Stimulated activated memory B cell treated with anti-CD40 and anti-IgM and Interleukin-4, amounts not matched to agents 10 μg/mL and 1 μg/mL and 100 μg/mL, for 72 hours (primary cell): ENCODE measurements around the gene THRB.

ENCODE experiments used
- ATAC-seq: fragments of 150-1000 bp; cut with Tn5 transposase; 2 replicates; pipeline ENCODE4 v1.10.0; 2021
- H3K27ac Mint-ChIP-seq: one replicate; pipeline ENCODE4 v1.8.0; 2022; ENCODE audit warnings: mild to moderate bottlenecking, mixed read lengths
- H3K27me3 Mint-ChIP-seq: one replicate; pipeline ENCODE4 v1.8.0; 2022; ENCODE audit warnings: mixed read lengths
- H3K36me3 Mint-ChIP-seq: one replicate; pipeline ENCODE4 v1.8.0; 2022; ENCODE audit warnings: mixed read lengths
- H3K4me1 Mint-ChIP-seq: one replicate; pipeline ENCODE4 v1.8.0; 2022; ENCODE audit warnings: mixed read lengths
- H3K4me3 Mint-ChIP-seq: one replicate; pipeline ENCODE4 v1.8.0; 2022; ENCODE audit warnings: mild to moderate bottlenecking, moderate library complexity, mixed read lengths
- H3K9me3 Mint-ChIP-seq: one replicate; pipeline ENCODE4 v1.8.0; 2022; ENCODE audit warnings: mixed read lengths

Gene THRB

GRCh38 chr3:24182756-24183155 is 311.9 kb downstream of the THRB start:
- ATAC-seq: peak; percentile 26
- Mint-ChIP-seq H3K4me1 (peaks cover 8% of the 10 kb centered on the region), H3K4me3 (no peak overlapping the region), H3K36me3 (no peaks in the 10 kb centered on the region), H3K27ac (no peak overlapping the region), H3K27me3 (peaks cover 7% of the 10 kb centered on the region), H3K9me3 (no peaks in the 10 kb centered on the region)

GRCh38 chr3:24181256-24181655 is 313.4 kb downstream of the THRB start:
- no peak for ATAC-seq
- H3K4me3 Mint-ChIP-seq: no peak overlapping the region
- H3K4me1 Mint-ChIP-seq: peaks cover 8% of the 10 kb centered on the region
- no peaks in the 10 kb centered on the region for H3K9me3 Mint-ChIP-seq
- no peak overlapping the region for H3K27ac Mint-ChIP-seq
- no peaks in the 10 kb centered on the region for H3K36me3 Mint-ChIP-seq
- peaks cover 7% of the 10 kb centered on the region for H3K27me3 Mint-ChIP-seq

- H3K27ac Mint-ChIP-seq: no peak overlapping the region
- no peaks in the 10 kb centered on the region for H3K9me3 Mint-ChIP-seq
- H3K27me3 Mint-ChIP-seq: peaks cover 2% of the 10 kb centered on the region
- ATAC-seq: no peak
- no peak overlapping the region for H3K4me3 Mint-ChIP-seq
- H3K4me1 Mint-ChIP-seq: peaks cover 3% of the 10 kb centered on the region
- no peaks in the 10 kb centered on the region for H3K36me3 Mint-ChIP-seq
Observed at GRCh38 chr3:24180616-24181015, 314.0 kb downstream of the THRB start.

GRCh38 chr3:24177201-24177600 is 317.4 kb downstream of the THRB start:
- Mint-ChIP-seq H3K27ac (no peak overlapping the region), H3K36me3 (no peaks in the 10 kb centered on the region), H3K27me3 (no peaks in the 10 kb centered on the region), H3K4me1 (no peaks in the 10 kb centered on the region), H3K4me3 (no peak overlapping the region), H3K9me3 (no peaks in the 10 kb centered on the region)
- no peak for ATAC-seq

GRCh38 chr3:24174614-24175013 is 320.0 kb downstream of the THRB start:
- Mint-ChIP-seq H3K4me3 (no peak overlapping the region), H3K27me3 (no peaks in the 10 kb centered on the region), H3K36me3 (no peaks in the 10 kb centered on the region), H3K27ac (no peak overlapping the region), H3K9me3 (no peaks in the 10 kb centered on the region), H3K4me1 (no peaks in the 10 kb centered on the region)
- ATAC-seq: no peak

- Mint-ChIP-seq H3K27me3 (no peaks in the 10 kb centered on the region), H3K9me3 (no peaks in the 10 kb centered on the region), H3K27ac (no peak overlapping the region), H3K4me3 (no peak overlapping the region), H3K4me1 (no peaks in the 10 kb centered on the region), H3K36me3 (no peaks in the 10 kb centered on the region)
- ATAC-seq: no peak
Observed at GRCh38 chr3:24168977-24169376, 325.7 kb downstream of the THRB start.

- no peak for ATAC-seq
- Mint-ChIP-seq H3K27ac (no peak overlapping the region), H3K27me3 (no peaks in the 10 kb centered on the region), H3K4me3 (no peak overlapping the region), H3K36me3 (no peaks in the 10 kb centered on the region), H3K9me3 (no peaks in the 10 kb centered on the region), H3K4me1 (no peaks in the 10 kb centered on the region)
Observed at GRCh38 chr3:24167429-24167828, 327.2 kb downstream of the THRB start.

- Mint-ChIP-seq H3K4me1 (no peaks in the 10 kb centered on the region), H3K27me3 (no peaks in the 10 kb centered on the region), H3K9me3 (no peaks in the 10 kb centered on the region), H3K27ac (no peak overlapping the region), H3K4me3 (no peak overlapping the region), H3K36me3 (no peaks in the 10 kb centered on the region)
- ATAC-seq: no peak
Observed at GRCh38 chr3:24166515-24166914, 328.1 kb downstream of the THRB start.

- H3K27me3 Mint-ChIP-seq: peaks cover under 1% of the 10 kb centered on the region
- H3K4me1 Mint-ChIP-seq: no peaks in the 10 kb centered on the region
- H3K4me3 Mint-ChIP-seq: no peak overlapping the region
- H3K36me3 Mint-ChIP-seq: no peaks in the 10 kb centered on the region
- no peak for ATAC-seq
- no peak overlapping the region for H3K27ac Mint-ChIP-seq
- no peaks in the 10 kb centered on the region for H3K9me3 Mint-ChIP-seq
Observed at GRCh38 chr3:24165603-24165982, 329.1 kb downstream of the THRB start.

GRCh38 chr3:24164967-24165602 is 329.6 kb downstream of the THRB start:
- no peak overlapping the region for H3K4me3 Mint-ChIP-seq
- peaks cover 6% of the 10 kb centered on the region for H3K27me3 Mint-ChIP-seq
- no peaks in the 10 kb centered on the region for H3K4me1 Mint-ChIP-seq
- no peaks in the 10 kb centered on the region for H3K36me3 Mint-ChIP-seq
- H3K9me3 Mint-ChIP-seq: no peaks in the 10 kb centered on the region
- no peak overlapping the region for H3K27ac Mint-ChIP-seq
- ATAC-seq: no peak

- no peak for ATAC-seq
- Mint-ChIP-seq H3K4me1 (no peaks in the 10 kb centered on the region), H3K36me3 (no peaks in the 10 kb centered on the region), H3K4me3 (no peak overlapping the region), H3K27ac (no peak overlapping the region), H3K9me3 (no peaks in the 10 kb centered on the region), H3K27me3 (peaks cover 12% of the 10 kb centered on the region)
Observed at GRCh38 chr3:24162929-24163328, 331.7 kb downstream of the THRB start.

GRCh38 chr3:24161841-24162240 is 332.8 kb downstream of the THRB start:
- Mint-ChIP-seq H3K27ac (no peak overlapping the region), H3K36me3 (no peaks in the 10 kb centered on the region), H3K4me3 (no peak overlapping the region), H3K4me1 (no peaks in the 10 kb centered on the region), H3K9me3 (no peaks in the 10 kb centered on the region), H3K27me3 (peaks cover 12% of the 10 kb centered on the region)
- no peak for ATAC-seq

GRCh38 chr3:24160424-24161095 is 334.1 kb downstream of the THRB start:
- Mint-ChIP-seq H3K27ac (no peak overlapping the region), H3K9me3 (no peaks in the 10 kb centered on the region), H3K4me3 (no peak overlapping the region), H3K27me3 (peaks cover 12% of the 10 kb centered on the region), H3K4me1 (no peaks in the 10 kb centered on the region), H3K36me3 (no peaks in the 10 kb centered on the region)
- ATAC-seq: no peak

GRCh38 chr3:24158761-24159454 is 335.7 kb downstream of the THRB start:
- Mint-ChIP-seq H3K27ac (no peak overlapping the region), H3K4me1 (peaks cover 8% of the 10 kb centered on the region), H3K4me3 (no peak overlapping the region), H3K27me3 (peaks cover 12% of the 10 kb centered on the region), H3K9me3 (no peaks in the 10 kb centered on the region), H3K36me3 (no peaks in the 10 kb centered on the region)
- ATAC-seq: no peak

- Mint-ChIP-seq H3K27me3 (peaks cover 12% of the 10 kb centered on the region), H3K27ac (no peak overlapping the region), H3K9me3 (no peaks in the 10 kb centered on the region), H3K4me3 (no peak overlapping the region), H3K36me3 (no peaks in the 10 kb centered on the region), H3K4me1 (peaks cover 8% of the 10 kb centered on the region)
- no peak for ATAC-seq
Observed at GRCh38 chr3:24157106-24157505, 337.5 kb downstream of the THRB start.

GRCh38 chr3:24156466-24156865 is 338.2 kb downstream of the THRB start:
- no peaks in the 10 kb centered on the region for H3K36me3 Mint-ChIP-seq
- H3K27ac Mint-ChIP-seq: no peak overlapping the region
- peaks cover 12% of the 10 kb centered on the region for H3K27me3 Mint-ChIP-seq
- no peaks in the 10 kb centered on the region for H3K9me3 Mint-ChIP-seq
- H3K4me1 Mint-ChIP-seq: peaks cover 8% of the 10 kb centered on the region
- ATAC-seq: no peak
- no peak overlapping the region for H3K4me3 Mint-ChIP-seq
